Anterior cingulate cortex (tissue), 58 donors: ENCODE results near the gene ROR2.
A peak's percentile ranks its signal among the peaks of the same experiment; 100 is the strongest.

ENCODE experiments used
- DNase-seq, 58 donors: peaks; one replicate each; lab custom pipeline; 2025; lab: John Stamatoyannopoulos, UW

The ROR2 gene

DNA sequence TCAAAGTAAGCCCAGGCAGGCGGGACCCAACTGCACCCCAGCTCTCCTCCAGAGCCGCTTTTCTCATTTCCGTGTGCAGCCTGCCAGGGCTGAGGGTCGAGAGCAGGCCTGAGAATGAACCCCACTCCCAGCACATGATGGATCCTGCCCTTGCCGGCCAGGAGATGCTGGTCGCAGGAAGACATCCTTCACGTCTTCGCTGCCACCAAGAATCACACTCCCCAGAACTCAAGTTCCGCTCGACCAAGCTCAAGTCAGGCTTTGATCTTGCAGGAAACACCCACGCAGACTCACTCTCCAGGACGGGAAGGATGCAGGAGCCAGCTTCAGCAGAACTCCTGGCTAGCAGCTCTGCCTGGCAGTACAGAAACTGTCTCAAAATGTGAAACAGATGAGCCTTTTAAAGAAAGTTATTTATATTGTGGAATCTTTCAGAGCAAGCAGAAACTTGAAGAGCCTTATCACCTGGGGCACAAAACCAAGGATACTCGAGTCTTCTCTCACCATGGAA, 102.4 kb downstream of the ROR2 start:
- peak in 26 of 58 donors; percentile 5 to 77 (median 26) for DNase-seq

DNA sequence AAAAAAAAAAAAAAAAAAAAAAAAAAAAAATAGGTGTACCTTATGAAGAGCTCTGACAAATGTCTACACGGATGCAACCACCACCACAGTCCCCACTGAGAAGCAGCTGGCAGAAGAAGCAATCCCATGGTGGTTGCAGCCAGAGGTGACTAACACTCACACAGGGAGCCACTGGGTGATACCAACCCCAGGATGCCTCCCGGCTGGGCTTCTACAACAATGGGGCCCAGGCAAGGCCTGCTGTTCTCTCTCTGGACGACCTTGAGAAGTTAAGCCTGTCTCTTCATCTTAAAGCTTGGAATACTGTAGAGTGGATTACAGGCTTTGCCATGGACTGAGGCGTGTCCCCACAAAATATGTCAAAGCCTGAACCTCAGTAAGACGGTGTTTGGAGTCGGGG, 104.1 kb downstream of the ROR2 start:
- DNase-seq = no peak

DNA sequence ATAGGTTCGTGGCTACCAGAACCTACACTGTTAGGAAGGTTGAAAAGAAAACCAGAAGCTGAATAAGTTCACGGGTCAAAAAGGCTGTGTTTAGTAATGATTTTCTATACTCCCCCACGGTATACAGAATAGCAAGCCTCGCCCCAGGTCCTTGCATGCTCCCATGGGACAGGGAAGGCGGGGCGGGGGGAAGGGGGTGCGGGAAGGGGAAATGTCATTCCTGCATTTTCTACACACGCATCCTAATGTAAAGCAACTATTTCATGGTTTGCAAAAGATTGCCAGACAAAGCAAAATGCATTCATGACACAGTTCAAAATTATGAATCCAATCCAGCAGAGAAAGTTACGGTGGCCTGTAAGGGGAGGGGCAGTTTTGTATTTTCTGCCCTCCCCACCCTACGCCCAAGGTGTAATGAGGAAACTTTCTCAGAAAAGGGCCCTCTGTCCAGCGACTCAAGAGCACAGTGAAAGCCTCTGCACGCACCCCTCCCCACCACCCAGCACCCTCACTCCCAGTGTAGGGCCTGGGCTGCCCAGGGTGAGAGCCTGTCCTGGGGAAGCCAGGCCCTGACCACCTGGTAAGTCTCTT, 105.2 kb downstream of the ROR2 start:
- no peak for DNase-seq

DNA sequence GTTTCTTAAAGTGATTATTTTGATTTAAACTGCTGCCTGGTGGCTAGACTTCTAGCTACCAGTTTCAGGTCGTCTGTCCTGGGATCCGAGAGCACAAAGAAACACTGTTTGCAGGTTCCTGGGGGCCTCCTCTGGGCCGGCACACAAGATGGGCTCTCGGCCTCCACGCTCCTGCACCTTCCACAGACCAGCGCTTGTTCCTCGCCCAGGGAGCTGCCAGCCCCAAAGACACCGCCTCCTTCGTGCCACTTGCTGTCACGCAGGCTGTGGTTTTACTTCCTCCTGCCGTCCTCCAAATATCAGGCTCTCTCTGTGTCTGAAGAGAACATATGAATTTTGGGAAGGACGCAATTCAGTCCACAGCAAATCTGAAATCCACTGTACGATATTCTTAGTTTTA, 105.8 kb downstream of the ROR2 start:
- DNase-seq = peak in 17 of 58 donors; percentile 5 to 41 (median 14)

DNA sequence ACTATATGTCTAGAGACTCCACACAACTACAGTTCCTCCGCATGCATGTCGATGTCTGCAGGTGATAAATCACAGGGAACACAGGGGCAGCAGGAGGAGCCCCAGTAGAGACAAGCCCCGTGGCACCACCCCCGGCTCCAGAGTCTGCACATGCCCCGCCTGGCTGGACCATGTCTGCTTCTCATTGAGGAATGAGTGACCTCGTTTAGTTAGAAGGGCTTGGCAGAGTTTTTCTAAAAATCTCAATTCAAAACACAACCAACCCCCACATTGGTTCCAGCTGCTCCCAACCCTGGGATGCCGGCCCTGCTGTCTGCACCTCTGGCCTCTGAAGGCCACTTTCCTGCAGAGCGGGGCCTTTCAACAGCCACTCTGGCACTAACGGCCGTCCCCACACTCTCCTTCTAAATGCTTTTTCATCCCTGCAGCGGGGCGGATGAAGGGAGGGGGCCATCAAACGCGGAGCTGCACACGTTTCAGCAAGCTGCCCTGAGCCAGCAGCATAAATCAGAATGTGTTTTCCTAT, 106.3 kb downstream of the ROR2 start:
- DNase-seq = peak in 5 of 58 donors; percentile 8 to 49 (median 34)

DNA sequence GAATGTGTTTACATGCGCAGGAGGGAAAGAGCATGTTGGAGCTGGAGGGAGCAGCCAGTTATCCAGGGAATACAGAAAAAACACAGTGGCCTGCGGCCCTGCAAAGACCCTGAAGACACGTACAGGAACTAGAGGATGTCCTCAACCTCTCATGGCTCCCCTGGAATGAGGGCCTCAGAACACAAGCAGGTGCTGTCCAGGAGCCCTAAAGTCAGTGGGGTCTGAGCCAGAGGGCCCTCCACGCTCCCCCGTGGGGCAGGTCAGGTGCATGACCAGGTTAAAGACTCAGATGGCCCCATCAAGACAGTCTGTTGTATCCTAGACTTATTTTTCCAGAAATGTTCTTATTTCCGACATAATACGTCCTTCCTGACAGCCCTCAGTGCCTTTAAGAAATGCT, 106.9 kb downstream of the ROR2 start:
- DNase-seq = no peak

DNA sequence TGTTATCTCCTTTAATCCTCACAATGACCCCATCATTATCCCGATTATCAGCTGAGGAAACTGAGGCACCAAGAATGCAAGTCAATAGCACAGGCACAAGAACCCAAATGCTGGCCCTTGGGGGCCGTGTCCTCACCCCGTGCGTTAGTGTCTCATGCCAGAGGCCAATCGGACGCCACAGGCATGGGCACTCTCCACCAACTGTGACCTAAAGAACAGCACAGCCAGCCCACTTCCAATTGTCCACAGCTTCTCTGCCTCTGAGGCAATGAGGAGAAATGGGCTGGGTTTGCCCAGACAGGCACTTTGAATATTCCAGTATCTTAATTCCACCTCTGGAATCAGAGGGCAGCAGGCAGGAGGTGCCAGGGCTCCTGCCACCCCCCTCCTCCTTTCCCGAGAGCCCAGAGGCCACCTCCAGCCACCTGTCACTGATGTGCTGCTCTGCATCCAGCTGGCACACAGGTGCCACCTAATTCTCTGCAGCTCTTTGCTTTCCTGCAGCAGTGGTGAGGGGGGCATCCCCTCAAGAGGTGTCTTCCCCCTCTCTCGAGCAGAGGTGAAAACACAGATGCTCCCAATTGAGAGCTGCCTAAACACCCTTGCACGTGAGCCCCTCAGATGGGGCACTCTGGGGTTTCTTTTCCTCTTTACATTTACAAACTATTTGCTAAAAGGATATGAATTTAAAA, 107.5 kb downstream of the ROR2 start:
- DNase-seq = no peak

DNA sequence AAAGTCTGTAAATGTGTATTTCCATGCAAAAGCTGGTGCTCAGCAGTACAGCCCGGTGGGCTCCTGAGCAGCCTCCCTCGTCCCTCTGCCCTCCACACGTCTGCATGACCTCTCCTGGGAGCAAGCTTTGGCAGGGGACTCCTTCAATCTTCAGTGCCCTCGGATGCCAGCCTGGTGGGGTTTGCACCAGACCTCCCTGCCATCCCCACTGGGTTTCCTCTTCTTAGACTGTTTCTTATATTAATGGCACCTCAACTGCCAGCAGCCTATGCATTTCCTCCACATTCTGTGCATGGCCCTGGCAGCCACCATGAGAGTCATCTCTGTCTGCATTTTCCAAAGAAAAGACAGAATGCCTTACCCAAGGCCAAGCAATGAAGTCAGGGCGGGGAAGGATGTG, 108.4 kb downstream of the ROR2 start:
- DNase-seq = no peak

DNA sequence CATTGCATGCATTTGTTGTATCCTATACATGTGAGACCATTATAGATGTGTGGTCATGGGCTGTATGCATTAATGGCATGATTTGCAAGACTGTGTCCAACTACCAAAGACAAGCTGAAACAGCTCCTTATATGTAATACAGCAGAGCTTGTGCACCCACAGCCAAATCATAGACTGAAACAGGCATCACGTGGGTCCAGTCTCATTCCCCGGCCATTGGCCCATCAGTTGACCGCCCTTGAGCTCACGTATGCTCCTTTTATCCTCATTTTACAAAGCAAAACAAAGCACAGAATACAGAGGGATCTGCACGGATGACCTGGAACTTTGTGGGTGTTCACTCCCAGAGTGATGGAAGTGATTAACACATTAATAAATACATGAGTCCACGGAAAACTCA, 109.1 kb downstream of the ROR2 start:
- DNase-seq = no peak

DNA sequence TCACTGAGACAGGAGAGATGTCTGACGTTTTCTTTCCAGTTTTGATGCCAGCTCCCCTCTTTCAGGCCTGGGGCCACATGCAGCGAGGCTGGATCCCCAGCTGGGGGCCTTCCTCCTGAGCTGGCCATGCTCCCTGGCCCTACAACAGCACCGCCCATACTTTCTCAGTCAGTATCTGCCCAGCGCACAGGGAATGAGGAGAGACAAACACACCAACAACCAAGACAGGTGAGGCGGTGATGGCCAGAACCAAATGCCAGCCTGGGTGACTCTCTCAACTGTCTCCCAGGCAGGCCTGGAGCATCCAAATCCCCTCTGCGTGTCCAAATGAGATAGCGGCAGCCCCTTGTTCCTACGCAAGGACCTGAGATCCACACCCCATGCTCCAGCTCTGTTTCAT, 109.6 kb downstream of the ROR2 start:
- no peak for DNase-seq

DNA sequence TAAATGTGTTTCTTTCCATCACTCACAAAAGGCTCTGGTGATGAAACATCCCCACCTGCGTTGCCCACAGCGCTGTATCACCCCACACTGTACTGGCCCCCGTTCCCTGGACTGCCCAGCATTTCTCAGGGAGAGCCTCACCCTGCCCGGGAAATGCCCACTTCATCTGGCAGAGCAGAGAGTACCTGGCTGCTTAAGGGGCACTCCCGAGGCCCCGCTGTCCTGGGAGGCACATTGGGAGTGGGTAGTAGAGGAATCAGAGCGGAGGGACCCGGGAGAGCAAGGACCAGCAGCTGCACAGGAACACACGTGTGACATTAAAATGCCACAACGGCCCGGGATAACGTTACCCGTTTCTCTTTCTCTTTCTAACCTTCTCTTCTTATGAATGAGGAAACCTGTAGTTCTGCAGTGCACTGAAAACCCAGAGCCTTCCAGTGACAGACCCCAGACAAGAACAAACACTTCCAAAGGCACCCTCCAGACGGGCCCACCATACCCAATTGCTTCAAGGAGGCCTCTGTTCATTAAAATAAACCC, 110.0 kb downstream of the ROR2 start:
- DNase-seq = no peak

DNA sequence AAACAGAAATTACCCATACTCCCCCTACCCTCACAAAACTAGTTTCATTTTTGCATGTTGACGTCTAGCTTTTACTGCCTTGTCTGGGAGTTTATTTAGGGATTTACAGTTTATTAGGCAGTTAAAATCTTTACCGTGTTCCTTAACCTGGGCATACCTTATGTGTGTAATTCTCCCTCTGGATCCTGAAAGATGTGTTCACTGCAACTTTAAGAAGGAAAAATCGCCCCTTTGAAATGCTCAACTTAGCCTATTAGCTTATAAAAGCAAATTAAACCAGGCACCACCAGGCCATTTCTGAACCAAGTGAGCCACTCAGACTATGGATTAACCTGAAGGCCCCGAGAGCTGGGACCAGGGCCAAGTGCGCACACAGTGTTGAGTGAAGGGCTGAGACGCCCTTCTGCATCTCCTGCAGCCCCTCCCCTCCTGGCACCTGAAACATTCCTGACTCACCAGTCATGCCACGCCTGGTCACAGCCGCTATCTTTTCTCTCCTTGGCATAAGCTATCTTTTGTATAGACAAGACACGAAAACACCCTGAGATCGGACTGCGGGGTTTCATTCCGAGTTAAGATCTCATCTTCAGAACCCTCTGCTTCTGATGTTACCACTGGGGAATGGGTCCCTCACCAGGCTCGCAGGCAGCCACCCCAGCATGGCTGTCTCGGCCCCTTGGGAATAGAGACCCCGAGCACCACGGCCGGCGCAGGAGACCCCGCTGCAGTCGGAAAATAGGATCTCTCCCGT, 111.9 kb downstream of the ROR2 start:
- peak in 1 of 58 donors; percentile 4 for DNase-seq

DNA sequence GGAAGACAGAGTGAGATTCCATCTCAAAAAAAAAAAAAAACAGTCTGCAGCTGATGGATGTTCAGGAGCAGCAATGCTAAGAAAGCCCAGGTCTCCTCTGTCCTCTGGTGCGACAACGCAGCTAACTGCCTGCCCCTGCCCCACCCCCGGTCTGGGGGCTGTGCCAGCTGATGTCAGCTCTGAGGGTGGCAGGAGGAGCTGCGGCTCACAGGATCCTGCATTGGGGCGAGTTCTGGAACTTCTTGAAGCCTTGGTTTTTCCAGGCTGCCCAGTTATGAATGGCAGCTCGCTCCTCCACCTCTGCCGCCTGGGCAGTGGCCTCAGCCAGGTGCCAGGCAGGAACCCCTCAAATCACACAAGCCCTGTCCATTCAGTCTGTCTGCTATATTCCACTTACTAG, 113.5 kb downstream of the ROR2 start:
- DNase-seq = no peak

DNA sequence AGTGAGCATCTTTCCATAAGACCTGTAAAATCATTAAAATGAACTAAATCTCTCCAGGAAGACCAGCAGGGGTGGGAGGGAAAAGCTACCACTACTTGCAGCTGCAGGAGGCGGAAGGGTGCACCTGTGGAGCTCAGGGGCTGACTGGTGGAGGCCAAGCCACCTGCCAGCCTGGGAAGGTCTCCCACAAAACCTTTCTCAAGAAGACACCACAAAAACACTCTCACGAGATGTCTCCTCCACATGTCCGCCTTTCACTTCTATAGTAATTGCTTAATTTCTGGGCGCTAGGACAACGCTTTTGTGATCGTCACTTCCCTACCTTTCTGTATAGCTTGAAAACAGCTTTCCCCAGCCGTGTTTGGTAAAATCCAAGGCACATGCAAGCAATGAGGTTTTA, 114.4 kb downstream of the ROR2 start:
- no peak for DNase-seq

DNA sequence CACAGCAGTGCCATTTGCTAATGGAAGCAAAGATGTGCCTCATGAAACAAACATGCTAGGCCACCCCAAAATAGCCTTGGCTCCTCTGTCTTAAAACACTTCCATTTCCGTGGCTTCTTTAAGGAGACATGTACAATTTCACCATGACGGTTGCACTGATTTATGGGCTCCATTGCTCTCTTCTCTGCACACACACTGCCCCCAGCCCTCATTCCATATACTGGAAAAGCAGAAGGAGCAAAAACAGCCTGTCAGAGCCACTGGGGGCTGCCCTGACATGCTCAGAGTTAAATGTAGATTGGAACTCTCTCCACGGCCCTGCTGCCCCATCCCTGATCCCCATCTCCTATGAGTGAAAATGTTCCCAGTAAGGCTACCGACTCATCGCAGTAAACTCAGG, 114.8 kb downstream of the ROR2 start:
- DNase-seq = no peak

DNA sequence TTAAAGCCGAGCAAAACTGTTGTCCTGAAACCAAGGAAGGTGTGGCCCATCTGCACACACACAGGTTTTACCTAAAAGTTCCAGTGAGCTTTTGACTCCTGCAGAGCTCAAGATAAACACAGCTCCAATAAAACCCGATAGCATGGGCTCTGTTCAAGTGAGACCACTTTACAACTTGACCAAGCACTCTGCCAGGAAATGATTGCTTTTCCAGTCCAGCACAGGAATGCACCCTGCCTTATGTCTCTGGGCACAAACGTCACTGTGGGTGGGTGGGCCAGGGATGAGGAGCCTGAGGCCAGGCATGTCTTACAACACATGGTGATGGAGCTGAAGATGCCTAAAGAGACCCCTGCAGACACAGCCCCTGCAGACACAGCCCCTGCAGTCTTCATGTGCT, 115.3 kb downstream of the ROR2 start:
- no peak for DNase-seq

DNA sequence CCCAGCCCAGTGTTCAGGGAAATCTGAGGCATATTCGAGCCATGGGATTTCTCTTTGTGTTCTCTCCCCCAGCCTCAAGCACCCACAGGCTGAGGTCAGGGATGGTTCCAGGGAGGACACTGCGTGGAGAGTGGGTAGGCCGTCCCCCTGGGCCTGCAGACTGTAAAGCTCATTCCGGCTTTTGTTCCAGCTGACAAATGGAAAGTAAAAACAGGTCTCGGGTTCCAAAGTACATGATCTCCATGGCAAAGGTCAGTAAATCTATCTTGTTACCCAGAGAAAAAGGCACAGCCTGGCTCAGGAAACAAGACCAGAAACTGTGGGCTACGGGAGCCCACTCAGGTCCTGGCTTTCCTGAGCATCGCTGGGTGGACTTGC, 116.2 kb downstream of the ROR2 start:
- DNase-seq = no peak

DNA sequence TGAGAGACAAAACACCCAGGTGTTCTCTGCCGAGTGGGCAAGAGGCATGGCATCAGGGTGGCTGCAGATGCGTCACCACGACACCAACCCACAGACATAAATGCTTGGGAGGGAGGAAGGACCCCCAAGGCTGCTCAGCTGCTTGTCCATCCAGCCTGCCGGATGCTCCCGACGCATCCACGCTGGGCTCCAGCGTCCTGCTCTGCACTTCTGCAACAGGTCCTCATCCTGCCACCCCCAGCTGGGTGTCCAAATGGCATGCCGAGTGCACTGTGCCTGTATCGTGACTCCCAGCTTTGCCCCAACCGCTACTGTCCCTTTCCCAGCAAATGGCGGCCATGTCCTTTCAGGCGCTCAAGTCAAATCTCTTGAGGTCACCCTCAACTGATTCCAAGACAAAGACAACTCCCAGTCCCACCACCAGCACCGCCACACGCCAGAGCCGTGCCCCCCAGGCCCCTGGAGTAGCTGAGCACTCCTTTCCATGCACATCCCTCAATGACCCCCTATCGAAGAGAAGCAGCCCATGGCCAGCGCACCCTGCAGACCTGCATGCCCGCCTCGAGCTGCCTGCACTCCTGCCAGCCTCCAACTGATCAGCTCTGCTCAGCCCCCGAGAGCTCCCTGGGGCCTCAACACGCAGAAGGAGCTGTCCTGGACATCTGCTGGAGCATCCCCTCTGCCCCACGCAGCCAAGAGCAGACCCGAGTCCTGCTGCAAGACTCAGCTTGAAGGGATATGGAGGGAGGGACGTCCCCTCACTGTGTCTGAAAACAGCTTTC, 116.7 kb downstream of the ROR2 start:
- DNase-seq = no peak

DNA sequence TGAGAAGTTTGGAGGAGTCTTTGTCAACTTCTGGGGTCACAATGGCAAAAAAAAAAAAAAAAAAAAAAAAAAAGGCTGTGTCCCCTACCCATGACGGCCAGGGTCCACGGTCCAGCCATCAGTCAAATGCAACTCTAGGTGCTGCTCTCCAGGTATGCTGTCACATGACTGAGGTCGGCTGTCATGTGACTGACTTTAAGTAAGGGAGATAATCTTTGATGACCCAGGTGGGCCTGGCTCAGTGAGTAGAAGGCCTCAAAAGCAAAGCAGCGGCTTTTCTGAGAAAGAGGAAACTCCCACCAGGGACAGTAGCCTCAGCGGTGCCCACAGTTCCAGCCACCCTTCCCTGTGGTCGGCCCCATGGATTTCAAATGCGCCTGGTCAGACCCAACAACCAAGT, 117.7 kb downstream of the ROR2 start:
- no peak for DNase-seq

DNA sequence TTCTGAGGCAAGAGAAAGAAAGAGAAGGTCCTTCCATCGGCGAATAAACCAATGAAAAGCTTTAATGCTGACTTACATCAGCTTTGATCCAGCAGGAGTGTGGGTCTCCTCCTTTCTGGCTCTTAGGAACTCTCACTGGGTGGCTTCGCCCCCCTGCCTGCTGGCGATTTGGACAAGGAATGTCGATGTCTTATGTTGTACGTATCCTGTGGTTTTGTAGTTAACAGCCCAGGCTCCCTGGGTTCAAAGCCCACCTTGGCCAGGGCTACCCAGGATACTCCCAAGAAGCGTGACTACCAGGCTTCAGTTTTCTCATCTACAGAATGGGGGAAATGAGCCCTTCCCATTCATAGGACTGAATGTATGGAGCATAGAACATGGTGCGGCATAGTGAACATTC, 124.2 kb downstream of the ROR2 start:
- no peak for DNase-seq
